ENCODE measurements around the gene RIPK3.

RIPK3 gene

DNA sequence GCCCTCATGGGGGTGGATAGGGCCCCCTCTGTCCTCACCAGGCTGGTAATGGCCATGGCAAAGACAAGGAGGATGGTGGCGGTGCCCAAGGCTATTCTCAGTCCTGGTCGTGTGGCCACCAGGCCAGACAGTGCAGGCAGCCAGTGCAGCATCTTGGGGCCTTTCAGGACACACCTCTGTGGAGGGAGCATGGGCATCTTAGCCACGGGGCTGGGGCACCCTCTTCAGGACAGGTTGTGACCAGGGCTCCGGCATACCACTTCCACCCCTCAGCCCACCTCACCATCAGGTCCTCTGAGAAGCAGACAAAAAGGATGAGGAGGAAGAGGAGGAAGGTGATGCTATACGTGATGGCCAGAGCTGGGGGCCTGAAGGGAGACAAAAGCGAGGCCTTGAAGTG lies 15.8 kb downstream of the RIPK3 start:
- no peak for DNase-seq (ENCODE audit: low read depth, low spot score)

DNA sequence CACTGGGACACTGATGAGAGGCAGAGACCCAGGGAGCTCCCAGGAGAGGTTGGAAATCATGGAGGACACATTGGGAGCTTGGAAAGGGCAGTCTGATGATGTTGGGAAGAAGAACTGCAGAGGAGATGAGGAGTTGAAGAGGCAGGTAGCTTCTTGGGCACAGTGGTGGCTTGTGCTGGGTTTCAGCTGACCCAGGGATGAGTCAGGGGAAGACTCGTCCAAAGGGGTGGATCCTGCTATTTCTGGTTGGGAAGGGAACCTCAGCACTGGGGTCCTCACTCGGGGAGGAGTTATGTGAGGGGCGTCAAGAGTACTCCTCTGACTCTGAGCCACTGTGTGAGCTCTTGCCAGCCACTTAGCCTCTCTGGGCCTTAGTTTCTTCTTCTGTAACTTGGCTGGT lies 16.4 kb downstream of the RIPK3 start:
- DNase-seq (ENCODE audit: low read depth, low spot score), result no peak

DNA sequence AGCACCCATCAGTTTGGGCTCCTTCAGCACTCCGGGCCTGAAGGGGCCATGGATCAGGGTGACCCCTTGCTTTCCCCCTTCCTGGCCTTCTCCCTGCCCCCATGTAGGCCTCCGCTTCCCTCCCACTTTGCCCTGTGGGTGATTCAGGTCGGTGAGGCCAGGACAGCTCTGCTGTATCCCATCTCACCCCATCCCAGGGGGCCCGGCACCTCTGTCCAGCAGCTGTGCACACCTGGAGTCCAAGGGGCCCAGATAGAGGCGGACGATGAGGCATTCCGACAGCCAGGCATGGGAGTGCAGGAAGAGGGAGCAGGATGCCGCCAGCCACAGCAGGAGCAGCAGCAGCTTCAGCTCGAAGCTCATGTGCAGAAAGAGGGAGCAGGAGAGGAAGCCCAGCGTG lies 17.1 kb downstream of the RIPK3 start:
- DNase-seq (ENCODE audit: low read depth, low spot score), result no peak

DNA sequence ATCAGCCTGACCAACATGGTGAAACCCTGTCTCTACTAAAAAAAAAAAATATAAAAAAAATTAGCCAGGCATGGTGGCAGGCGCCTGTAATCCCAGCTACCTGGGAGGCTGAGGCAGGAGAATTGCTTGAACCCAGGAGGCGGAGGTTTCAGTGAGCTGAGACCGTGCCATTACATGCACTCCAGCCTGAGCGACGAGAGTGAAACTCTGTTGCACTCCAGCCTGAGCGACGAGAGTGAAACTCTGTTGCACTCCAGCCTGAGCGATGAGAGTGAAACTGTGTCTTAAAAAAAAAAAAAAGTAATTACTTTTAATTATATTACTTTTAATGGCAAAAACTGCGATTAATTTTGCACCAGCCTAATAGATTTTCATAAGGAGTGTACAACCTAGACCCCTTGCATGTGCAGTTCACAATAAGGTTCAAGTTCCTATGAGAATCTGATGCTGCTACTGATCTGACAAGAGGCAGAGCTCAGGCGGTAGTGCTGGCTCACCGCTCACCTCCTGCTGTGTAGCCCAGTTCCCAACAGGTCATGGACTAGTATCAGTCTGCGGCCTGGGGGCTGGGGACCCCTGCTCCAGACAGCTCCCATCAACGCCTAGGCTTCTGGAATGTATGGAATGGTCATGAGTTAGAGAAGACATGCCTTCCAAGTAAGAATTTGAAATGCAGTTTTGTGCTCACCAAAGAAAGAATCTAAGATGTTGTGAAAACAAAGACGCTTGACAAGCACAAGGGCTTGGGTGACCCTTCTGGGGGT lies 18.4 kb downstream of the RIPK3 start:
- DNase-seq (ENCODE audit: low read depth, low spot score), result no peak

DNA sequence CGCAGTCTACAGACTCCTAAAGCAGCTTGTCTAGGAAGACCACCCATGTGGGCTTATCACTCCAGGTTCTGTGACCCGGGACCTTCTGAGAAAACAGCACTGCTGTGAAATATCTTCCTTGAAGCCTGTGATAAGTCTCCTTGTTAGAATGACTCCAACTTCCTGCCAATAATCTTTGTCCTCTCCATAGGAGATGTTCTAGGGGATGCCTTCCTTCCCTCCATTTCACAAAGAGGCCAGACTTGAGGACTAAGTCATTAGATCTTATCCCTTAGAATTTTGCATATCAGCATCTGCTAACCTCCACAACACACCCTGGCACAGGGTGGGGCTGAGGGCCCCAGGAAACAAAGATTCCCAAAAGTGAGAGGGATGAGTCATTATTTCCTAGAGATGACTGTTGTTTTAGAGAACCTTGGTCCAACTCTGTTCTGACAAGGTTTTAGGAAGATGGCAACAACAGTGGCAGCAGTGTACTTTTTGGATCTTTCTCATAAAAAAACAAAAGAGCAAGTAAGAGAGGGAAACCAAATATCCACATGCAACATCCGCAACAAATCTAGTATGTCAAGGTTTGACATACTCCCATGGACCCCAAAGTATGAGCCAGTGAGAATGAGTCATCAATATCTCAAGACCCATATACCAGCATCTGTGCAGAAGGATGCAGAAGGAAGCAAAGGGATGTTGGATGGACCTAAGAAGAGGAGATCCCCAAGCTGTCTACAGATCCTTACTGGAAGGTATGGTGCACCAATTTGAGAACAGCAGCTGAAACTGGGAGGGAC lies 22.5 kb downstream of the RIPK3 start:
- no peak for DNase-seq (ENCODE audit: low read depth, low spot score)

DNA sequence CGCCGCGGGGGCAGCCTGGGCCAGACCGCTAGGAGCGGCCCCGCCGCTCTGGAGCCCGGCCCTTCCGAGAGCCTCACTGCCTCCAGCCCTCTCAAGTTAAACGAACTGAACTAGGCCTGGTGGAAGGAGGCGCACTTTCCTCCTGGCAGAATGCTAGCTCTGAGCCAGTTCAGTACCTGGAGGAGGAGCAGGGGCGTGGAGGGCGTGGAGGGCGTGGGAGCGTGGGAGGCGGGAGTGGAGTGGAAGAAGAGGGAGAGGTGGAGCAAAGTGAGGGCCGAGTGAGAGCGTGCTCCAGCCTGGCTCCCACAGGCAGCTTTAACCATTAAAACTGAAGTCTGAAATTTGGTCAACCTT lies 23.2 kb downstream of the RIPK3 start:
- no peak for DNase-seq (ENCODE audit: low read depth, low spot score)

DNA sequence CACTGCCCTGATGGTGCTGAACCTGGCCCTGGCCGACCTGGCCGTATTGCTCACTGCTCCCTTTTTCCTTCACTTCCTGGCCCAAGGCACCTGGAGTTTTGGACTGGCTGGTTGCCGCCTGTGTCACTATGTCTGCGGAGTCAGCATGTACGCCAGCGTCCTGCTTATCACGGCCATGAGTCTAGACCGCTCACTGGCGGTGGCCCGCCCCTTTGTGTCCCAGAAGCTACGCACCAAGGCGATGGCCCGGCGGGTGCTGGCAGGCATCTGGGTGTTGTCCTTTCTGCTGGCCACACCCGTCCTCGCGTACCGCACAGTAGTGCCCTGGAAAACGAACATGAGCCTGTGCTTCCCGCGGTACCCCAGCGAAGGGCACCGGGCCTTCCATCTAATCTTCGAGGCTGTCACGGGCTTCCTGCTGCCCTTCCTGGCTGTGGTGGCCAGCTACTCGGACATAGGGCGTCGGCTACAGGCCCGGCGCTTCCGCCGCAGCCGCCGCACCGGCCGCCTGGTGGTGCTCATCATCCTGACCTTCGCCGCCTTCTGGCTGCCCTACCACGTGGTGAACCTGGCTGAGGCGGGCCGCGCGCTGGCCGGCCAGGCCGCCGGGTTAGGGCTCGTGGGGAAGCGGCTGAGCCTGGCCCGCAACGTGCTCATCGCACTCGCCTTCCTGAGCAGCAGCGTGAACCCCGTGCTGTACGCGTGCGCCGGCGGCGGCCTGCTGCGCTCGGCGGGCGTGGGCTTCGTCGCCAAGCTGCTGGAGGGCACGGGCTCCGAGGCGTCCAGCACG lies 23.8 kb downstream of the RIPK3 start:
- DNase-seq (ENCODE audit: low read depth, low spot score), result peak; percentile 23

DNA sequence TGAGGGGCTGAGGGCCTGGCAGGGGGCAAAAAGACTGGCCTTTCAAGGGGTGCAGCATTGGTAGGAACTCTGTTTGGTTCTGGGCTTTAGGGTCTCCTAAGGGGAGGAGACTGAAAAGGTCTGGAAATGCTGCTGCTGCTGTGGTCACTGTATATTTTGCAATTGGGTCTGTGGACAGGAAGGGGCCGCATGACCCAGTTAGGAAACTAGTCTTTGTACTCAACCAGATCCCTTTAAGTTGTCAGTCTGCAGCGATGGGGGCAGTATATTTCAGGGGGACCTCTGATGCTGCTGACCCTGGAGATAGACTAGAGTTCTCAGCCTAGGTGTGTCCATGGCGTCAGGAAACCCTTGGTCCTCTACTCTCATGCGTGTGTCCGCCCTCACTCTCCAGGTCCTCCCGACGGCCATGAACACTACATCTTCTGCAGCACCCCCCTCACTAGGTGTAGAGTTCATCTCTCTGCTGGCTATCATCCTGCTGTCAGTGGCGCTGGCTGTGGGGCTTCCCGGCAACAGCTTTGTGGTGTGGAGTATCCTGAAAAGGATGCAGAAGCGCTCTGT lies 24.5 kb downstream of the RIPK3 start:
- no peak for DNase-seq (ENCODE audit: low read depth, low spot score)

DNA sequence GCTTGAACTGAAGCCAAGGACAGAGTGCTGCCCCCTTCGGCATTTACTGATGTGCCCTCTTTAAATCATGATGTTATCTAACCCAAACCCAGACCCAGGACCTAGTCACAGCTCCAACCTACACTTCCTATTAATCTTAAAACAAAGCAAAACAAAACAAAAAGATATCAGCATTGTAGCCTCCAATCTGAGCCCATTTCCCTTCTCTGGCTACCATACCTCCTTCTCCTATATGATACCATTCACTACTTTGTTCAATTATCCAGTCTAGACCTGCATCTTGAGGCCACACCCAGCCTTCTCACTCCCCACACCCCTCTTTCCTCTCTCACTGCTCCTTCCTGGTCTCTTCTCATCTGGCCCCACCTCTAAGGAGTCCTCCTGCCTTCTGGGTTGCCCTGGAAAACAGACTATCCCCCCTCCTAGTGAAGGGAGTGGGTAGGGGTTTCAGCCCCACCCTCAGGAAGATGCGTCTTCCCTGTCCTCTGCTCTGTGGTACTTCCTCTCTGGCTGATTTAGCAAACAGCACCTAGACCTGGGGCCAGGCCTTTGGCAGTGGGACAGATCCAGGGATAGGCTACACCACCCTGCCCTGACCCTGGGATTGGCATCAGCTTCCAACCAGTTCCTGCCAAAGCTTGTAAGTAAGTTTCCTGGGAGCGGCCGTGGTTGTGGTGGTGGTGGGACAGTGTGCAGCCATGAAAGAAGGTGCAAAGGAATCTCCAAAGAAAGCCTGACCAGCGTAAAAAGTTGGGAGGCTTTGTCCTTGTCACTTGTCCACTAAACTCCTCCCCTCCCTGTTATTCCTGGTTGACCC lies 25.2 kb downstream of the RIPK3 start:
- DNase-seq (ENCODE audit: low read depth, low spot score), result no peak

DNA sequence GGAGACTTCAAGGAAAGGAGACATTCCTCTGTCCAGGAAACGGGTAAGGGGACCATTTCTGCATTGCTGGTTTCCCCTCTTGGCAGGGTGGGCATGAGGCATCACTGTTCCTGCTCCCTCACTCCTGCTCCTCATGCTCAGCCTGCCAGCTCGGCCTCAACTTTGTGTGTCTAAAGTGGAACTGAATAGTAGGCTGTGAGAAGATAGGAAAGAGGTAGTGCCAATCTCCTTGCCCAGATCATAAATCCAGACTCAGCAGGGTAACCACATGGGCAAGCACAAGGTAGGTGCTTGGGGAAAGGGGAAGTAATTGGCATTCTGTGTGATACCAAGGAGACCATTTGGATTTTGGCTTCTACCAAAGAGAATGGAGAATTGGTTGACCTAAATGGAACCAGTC lies 25.9 kb downstream of the RIPK3 start:
- no peak for DNase-seq (ENCODE audit: low read depth, low spot score)

DNA sequence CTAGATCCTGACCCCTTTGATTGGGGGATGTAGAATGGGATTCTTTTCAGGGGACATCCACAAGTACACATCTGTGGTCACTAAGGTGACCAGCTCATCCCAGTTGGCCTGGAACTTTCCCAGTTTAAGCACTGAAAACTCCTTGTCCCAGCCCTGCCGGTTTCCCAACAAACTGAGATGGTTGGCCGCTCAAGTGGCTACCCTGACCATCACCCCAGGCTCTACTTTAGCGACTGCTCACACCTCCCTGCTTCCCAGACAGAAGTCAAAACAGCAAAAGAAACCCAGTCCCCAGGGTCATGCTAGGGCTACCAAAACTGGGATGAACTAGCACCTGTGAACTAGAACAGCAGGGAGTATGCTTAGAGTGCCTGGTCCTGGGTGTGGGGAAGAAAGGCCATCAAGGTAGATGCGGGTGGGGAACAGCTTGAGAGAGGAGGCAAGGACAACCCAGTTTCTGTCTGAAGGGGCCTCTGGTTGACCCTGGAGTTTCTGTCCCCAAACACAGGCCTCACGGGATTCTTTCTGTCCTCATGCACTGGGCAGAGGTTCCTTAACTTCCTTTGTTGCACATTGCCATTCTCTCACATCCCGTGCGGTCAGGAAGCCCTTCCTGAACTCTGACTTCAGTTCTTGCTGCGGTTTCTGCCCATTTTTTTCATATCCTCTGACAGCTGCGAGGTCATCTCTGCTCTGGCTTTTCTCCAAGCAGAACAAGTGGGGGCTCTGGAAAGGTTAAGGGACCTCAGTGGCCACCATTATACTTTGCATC lies 26.9 kb downstream of the RIPK3 start:
- no peak for DNase-seq (ENCODE audit: low read depth, low spot score)

DNA sequence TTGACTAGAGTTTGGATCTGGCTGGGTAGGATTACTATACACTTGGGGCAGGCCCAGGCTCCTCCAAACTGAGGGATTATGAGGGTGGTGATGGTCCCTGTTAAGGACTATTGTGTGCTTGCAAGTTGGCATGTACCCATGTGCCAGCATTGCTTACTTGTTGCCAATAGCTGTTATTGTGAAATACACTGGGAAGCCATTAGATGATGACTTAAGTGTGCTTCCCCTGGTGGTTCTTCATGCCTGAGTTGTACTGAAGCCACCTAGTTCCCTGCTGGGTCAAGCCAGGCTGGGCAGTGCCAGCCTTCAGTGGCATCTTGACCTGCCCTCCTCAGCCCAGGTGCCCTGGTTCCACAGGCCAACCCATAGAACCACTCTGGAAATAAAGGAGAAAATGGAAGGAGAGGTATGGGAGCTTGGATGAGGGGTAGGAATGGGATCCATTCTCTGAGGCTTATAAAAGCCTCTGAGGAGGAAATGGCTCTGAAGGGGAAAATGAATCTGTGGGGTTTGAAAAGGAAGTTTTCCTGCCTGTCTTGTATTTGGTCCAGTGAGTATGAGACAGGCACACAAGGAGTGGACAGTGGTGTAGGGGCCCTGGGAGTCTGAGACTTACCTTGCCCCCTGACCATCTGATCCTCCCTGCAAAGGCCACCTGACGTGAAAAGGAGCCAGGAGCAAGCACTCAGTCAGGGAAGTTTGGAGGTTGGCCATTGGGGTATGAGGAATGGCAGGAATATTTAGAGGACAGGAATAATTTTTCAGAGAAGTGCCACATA lies 27.8 kb downstream of the RIPK3 start:
- no peak for DNase-seq (ENCODE audit: low read depth, low spot score)

DNA sequence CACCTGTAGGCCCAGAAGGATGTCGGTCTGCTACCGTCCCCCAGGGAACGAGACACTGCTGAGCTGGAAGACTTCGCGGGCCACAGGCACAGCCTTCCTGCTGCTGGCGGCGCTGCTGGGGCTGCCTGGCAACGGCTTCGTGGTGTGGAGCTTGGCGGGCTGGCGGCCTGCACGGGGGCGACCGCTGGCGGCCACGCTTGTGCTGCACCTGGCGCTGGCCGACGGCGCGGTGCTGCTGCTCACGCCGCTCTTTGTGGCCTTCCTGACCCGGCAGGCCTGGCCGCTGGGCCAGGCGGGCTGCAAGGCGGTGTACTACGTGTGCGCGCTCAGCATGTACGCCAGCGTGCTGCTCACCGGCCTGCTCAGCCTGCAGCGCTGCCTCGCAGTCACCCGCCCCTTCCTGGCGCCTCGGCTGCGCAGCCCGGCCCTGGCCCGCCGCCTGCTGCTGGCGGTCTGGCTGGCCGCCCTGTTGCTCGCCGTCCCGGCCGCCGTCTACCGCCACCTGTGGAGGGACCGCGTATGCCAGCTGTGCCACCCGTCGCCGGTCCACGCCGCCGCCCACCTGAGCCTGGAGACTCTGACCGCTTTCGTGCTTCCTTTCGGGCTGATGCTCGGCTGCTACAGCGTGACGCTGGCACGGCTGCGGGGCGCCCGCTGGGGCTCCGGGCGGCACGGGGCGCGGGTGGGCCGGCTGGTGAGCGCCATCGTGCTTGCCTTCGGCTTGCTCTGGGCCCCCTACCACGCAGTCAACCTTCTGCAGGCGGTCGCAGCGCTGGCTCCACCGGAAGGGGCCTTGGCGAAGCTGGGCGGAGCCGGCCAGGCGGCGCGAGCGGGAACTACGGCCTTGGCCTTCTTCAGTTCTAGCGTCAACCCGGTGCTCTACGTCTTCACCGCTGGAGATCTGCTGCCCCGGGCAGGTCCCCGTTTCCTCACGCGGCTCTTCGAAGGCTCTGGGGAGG lies 28.9 kb downstream of the RIPK3 start, which contains the start of gene LTB4R:
LTB4R (plus strand) TSS at position 857 of the 959 bp plus-strand sequence. CDS start 4,150 bp downstream, outside the sequence.
- peak; percentile 93 for DNase-seq (ENCODE audit: low read depth, low spot score)

DNA sequence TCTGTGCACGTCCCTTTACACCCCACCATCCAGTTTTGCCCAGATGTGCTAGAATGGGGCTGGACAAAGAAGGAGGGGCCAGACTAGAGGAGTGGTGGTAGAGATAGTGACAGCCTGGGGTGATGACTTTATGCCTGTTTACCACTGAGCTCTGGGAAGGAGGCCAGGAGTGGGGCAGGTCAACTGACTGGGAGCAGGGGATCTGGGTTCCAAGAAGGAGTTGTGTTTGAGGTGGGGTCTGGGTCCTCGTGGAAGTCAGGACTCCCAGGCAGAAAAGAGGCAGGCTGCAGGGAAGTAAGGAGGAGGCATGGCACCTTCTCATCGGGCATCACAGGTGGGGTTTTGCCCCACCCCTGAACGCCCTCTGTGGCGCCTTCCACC lies 29.5 kb downstream of the RIPK3 start:
- no peak for DNase-seq (ENCODE audit: low read depth, low spot score)

DNA sequence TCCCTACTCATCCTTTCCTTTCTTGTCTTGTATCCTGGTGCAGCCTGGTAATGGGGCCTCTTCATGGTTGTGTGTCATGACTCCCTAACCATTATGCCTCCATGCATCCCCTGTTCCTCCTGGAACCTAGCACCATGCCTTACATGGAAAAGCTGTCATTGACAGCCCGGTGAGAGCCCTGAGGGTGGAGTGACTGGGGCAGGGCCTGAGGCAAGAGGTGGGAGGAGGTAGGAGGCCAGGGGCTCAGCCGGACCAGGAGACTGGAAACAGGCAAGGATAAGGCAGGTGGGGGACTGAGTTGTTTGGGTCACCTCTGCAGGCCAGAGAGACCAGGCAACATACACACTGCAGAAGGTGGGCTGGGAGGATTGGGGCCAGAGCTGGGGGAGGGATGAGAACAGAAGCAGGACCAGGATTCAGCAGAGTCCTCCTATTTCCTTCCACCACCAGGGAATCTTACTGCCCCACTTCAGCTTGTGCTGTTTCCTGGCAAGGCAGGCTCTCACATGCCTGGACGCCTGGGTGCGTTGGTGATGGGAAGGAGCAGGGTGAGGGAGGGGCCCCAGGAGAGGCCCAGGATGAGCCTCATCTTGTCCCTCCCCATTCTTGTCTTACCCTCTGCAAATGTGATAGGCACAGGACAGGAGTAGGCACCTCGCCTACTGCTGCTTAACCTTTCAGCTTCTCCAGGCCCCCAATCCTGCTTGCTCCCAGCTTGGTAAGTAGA lies 30.1 kb downstream of the RIPK3 start, which contains the start of gene LTB4R2:
LTB4R2 (plus strand) TSS at position 603 of the 727 bp plus-strand sequence. CDS start 525 bp downstream, outside the sequence.
- no peak for DNase-seq (ENCODE audit: low read depth, low spot score)

DNA sequence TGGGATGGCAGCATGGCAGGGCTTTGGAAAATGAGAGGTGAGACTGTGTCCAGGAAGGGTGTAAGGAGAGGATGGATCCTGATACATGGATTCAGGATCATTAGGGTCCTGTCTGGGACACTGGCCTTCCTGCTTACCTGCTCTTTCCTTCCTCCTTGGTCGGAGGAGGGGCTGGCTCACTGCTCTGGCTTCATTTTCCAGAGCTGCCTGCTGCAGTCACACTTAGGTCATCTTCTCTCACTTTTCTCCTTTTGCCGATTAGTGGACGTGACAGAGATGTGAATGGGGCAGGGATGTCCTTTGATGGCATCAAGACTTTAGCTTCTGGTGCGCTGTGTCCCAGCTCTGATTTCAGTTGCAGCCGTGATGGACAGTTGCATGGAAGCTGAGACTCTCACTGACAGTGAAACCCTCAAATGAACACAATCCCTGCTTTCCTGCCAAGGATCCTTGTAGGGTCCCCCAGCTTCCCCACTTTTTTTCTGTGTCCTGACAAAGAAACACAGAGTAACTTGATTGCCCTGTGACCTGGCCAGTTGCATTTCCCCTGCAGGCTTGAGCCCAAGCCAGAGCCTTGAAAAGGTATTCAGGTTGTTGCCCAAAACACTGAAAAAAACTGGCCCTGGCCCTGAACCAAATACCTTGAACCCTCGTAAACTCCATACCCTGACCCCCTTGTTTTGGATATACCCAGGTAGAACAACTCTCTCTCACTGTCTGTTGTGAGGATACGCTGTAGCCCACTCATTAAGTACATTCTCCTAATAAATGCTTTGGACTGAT lies 31.3 kb downstream of the RIPK3 start:
- no peak for DNase-seq (ENCODE audit: low read depth, low spot score)
